Heart left ventricle (tissue), 13 donors: ENCODE measurements around the gene TBC1D20.

Experiments used
- CTCF ChIP-seq, 12 donors: fragments of 200-600 bp; sonication (generic) in 4 of 12; IDR thresholded peaks; one replicate each; pipeline versions ENCODE4 v1.5.0 to v1.8.0; 2018 to 2022; ENCODE audit warnings: antibody characterized with exemption in 12 of 12, mild to moderate bottlenecking in 5 of 12
- POLR2A ChIP-seq, 2 donors: fragments of 450-650 bp; IDR thresholded peaks; one replicate each; pipeline ENCODE4 v1.6.1; 2017; ENCODE audit warnings: antibody characterized with exemption in 2 of 2, mild to moderate bottlenecking in 2 of 2, moderate library complexity in 2 of 2
- donor health status: ischemic (EF 13 %, LVEDD 7.1; RV severe dilation, severe dysfunction).
- donor health status: DM: no; HTN: yes; CAD: no.
- donor health status: DM: no; HTN: no; CAD: no.
- donor health status: ischemic (EF 25% LVEDD 6.9; RV normal size, moderate dysfunction).
- donor health status: ischemic (EF 25% LVEDD 5.7; RV mildly dilated, moderate dysfunction).
- donor health status: ischemic (EF 35%, LVEDD 5.7; RV mildly dilated, moderate dysfunction).
- donor health status: nonischemic (EF 11% LVEDD 7.7; RV severe dilation, severe dysfunction).
- donor health status: DM: yes; HTN: yes; CAD: no.
- donor health status: PGD.
- donor health status: ischemic (EF 29% LVEDD 5.4; RV normal size, mild dysfunction).
- donor health status: nonischemic (EF 23%, LVEDD 6.1; RV moderate dilation, normal function).

GRCh38 chr20:420721-421574 lies 41.4 kb downstream of the TBC1D20 start:
- TF ChIP-seq POLR2A (IDR thresholded peaks at IDR 0.05): no peak
- TF ChIP-seq CTCF (IDR thresholded peaks at IDR 0.05): no peak
